HG03097 (cell line): ENCODE measurements around the gene CARHSP1.
"Not testable (repeated sequence)": the region's sequence is repeated elsewhere in the genome, so short reads cannot be mapped to it uniquely, and the experiment has no call there.

ENCODE experiments used
- ATAC-seq: cut with Tn5 transposase; IDR thresholded peaks from one replicate; pipeline ENCODE4 v1.9.1; 2021; ENCODE audit not compliant: unreplicated experiment, low FRiP score

Gene CARHSP1

DNA sequence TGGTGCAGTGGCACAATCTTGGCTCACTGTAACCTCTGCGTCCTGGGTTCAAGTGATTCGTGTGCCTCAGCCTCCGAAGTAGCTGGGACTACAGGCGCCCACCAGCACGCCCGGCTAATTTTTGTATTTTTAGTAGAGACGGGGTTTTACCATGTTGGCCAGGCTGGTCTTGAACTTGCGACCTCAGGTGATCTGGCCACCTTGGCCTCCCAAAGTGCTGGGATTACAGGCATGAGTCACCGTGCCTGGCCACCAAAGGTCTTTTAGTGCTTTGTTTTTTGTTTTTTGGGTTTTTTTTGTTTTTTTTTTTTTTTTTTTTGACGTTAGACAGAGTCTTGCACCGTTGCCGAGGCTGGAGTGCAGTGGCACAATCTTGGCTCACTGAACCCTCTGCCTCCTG lies 65.1 kb downstream of the CARHSP1 start:
- not testable (repeated sequence) for ATAC-seq
